Pulmonary artery endothelial cell (primary cell): ENCODE results near the gene SPATA25. TPM values are rescaled to one million over a fixed set of nuclear protein-coding genes. Genes with fewer than 3 reads are reported as not detected.

Source experiments
- DNase-seq: peaks from one replicate; pipeline ENCODE4 v3.0.0-alpha.2; 2011; ENCODE audit warnings: low read depth, low spot score
- total RNA-seq: library from RNA; depleted of rRNA; stranded (reverse); fragments of >200 nt; gene quantifications from 2 replicates; pipeline ENCODE4 v1.2.3, GENCODE V29; 2014

Gene SPATA25
- total RNA-seq, 1 donor from 2014 or later, result 0.59 TPM

DNA sequence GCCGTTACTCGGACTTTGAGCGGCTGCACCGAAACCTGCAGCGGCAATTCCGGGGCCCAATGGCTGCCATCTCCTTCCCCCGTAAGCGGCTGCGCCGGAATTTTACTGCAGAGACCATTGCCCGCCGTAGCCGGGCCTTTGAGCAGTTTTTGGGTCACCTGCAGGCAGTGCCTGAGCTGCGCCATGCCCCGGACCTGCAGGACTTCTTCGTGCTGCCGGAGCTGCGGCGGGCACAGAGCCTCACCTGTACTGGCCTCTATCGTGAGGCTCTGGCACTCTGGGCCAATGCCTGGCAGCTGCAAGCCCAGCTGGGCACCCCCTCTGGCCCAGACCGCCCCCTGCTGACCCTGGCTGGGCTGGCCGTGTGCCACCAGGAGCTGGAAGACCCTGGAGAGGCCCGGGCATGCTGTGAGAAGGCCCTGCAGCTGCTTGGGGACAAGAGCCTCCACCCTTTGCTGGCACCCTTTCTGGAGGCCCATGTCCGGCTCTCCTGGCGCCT lies 46.7 kb downstream of the SPATA25 start:
- DNase-seq, result no peak

DNA sequence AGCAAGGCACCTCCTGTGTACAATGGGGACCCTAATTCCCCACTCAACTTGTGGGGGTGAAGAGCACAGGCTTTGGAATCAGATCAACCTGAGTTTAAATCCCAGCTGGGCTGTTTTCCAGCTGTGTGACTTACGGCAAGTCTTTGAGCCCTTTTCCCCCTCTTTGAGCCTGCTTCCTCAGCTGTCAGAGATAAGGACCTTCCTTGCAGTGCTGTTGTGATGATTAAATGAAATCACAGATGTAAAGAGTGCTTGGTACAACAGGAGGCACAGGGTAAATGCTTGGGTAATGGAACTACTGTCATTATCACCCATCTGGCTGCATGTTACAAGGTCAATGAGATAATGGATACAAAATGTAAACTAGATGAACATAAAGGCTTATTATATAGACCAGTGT lies 50.6 kb downstream of the SPATA25 start:
- peak; percentile 40 for DNase-seq

Other genes starting within 250 kb of the SPATA25 start
- not detected in 2 replicates for gene WFDC11, start 217.4 kb downstream of the SPATA25 start, total RNA-seq
- not detected in 2 replicates for gene WFDC13, start 185.6 kb downstream of the SPATA25 start, total RNA-seq
- gene WFDC10B, start 182.6 kb downstream of the SPATA25 start, total RNA-seq, result not detected in 2 replicates
- not detected in 2 replicates for gene SPINT4, start 165.3 kb downstream of the SPATA25 start, total RNA-seq
- not detected in 2 replicates for gene WFDC3, start 95.7 kb downstream of the SPATA25 start, total RNA-seq
- 18.2 and 26.1 TPM in 2 replicates for gene DNTTIP1, start 95.7 kb downstream of the SPATA25 start, total RNA-seq
- gene UBE2C, start 75.0 kb downstream of the SPATA25 start, total RNA-seq, result 24.6 and 51.4 TPM in 2 replicates
- gene TNNC2, start 60.3 kb downstream of the SPATA25 start, total RNA-seq, result not detected in 2 replicates
- 20.8 and 22.7 TPM in 2 replicates for gene SNX21, start 53.8 kb downstream of the SPATA25 start, total RNA-seq
- gene ACOT8, start 30.2 kb downstream of the SPATA25 start, total RNA-seq, result 23.7 and 31.7 TPM in 2 replicates
- gene ZSWIM3, start 30.0 kb downstream of the SPATA25 start, total RNA-seq, result 5.4 and 8.2 TPM in 2 replicates
- gene ZSWIM1, start 6.4 kb downstream of the SPATA25 start, total RNA-seq, result 4.2 and 5.2 TPM in 2 replicates
- gene NEURL2, start 3.6 kb upstream of the SPATA25 start, total RNA-seq, result 2.2 and 2.7 TPM in 2 replicates
- gene CTSA, start 3.7 kb upstream of the SPATA25 start, total RNA-seq, result 40.2 and 48.9 TPM in 2 replicates
- 14.9 and 19.7 TPM in 2 replicates for gene PLTP, start 24.5 kb upstream of the SPATA25 start, total RNA-seq
- 8.8 and 9.3 TPM in 2 replicates for gene PCIF1, start 47.1 kb upstream of the SPATA25 start, total RNA-seq
- 9.5 and 14.6 TPM in 2 replicates for gene ZNF335, start 84.6 kb upstream of the SPATA25 start, total RNA-seq
- 0.04 TPM in 1 of 2 replicates, not detected in the other for gene MMP9, start 121.3 kb upstream of the SPATA25 start, total RNA-seq
- 0.07 and 0.26 TPM in 2 replicates for gene SLC12A5, start 141.6 kb upstream of the SPATA25 start, total RNA-seq
- gene NCOA5, start 202.3 kb upstream of the SPATA25 start, total RNA-seq, result 10.6 and 15.9 TPM in 2 replicates
- 9.1 and 12.7 TPM in 2 replicates for gene CD40, start 230.7 kb upstream of the SPATA25 start, total RNA-seq